Nephron (organoid): ENCODE measurements around the gene CPLX1.

Experiments used
- H3K27ac Mint-ChIP-seq, 3 experiments: 2 replicates each; pipeline ENCODE4 v1.8.0; 2020; ENCODE audit warnings: mixed read lengths in 3 of 3, mild to moderate bottlenecking in 2 of 3, moderate library complexity in 1 of 3
- H3K27me3 Mint-ChIP-seq: 2 replicates; pipeline ENCODE4 v1.8.0; 2021; ENCODE audit warnings: low read depth, mild to moderate bottlenecking, moderate library complexity, mixed read lengths
- H3K36me3 Mint-ChIP-seq: 2 replicates; pipeline ENCODE4 v1.8.0; 2020; ENCODE audit warnings: low read depth, mixed read lengths
- H3K4me1 Mint-ChIP-seq: 2 replicates; pipeline ENCODE4 v1.8.0; 2020; ENCODE audit warnings: mixed read lengths
- H3K4me3 Mint-ChIP-seq, 3 experiments: 2 replicates each; pipeline ENCODE4 v1.8.0; 2020; ENCODE audit warnings: mild to moderate bottlenecking in 3 of 3, mixed read lengths in 3 of 3, moderate library complexity in 2 of 3
- H3K9me3 Mint-ChIP-seq: 2 replicates; pipeline ENCODE4 v1.8.0; 2020; ENCODE audit warnings: mixed read lengths
- TF ChIP-seq, protein P1 (sequence below), 3 experiments: fragments of 200-600 bp; sonication (generic); IDR thresholded peaks; one replicate each; pipeline ENCODE4 v1.5.0; 2021; ENCODE audit warnings: antibody characterized with exemption in 3 of 3; ENCODE audit not compliant: unreplicated experiment in 3 of 3

The CPLX1 gene

DNA sequence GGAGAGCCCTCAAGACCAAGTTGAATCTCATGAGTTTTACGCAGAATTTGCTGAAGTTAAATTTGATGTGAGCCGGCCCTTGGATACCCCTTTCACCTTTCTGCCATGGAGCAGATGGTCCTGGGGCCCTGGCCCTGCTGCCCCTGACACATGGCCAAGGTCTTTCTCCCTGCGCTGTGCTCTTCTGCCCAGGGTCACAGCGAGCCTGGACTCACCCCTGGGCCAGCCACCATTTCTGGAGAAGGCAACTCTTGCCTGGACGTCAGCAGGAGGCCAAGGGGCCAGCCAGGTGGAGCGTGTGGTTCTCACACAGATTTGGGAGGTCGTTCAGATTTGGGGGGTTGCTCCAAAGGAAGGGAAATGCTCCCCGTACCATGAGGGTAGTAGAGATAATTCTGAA lies 90.3 kb downstream of the CPLX1 start:
- H3K36me3 Mint-ChIP-seq: peaks cover 48% of the 10 kb centered on the region

More for the DNA sequence above, 90.3 kb downstream of the CPLX1 start:
- TF ChIP-seq, protein P1, sequence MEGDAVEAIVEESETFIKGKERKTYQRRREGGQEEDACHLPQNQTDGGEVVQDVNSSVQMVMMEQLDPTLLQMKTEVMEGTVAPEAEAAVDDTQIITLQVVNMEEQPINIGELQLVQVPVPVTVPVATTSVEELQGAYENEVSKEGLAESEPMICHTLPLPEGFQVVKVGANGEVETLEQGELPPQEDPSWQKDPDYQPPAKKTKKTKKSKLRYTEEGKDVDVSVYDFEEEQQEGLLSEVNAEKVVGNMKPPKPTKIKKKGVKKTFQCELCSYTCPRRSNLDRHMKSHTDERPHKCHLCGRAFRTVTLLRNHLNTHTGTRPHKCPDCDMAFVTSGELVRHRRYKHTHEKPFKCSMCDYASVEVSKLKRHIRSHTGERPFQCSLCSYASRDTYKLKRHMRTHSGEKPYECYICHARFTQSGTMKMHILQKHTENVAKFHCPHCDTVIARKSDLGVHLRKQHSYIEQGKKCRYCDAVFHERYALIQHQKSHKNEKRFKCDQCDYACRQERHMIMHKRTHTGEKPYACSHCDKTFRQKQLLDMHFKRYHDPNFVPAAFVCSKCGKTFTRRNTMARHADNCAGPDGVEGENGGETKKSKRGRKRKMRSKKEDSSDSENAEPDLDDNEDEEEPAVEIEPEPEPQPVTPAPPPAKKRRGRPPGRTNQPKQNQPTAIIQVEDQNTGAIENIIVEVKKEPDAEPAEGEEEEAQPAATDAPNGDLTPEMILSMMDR (IDR thresholded peaks at IDR 0.05; ENCODE audit: unreplicated experiment in 3 of 3): no peak
- Mint-ChIP-seq H3K4me3 (no peak overlapping the region), H3K4me1 (peaks cover 2% of the 10 kb centered on the region), H3K9me3 (no peaks in the 10 kb centered on the region), H3K27me3 (no peaks in the 10 kb centered on the region), H3K27ac (no peak overlapping the region)
